Activated CD4-positive, alpha-beta T cell treated with anti-CD3 and anti-CD28 coated beads for 1 hour (primary cell): ENCODE results near the gene INPP5A.
"Not testable (repeated sequence)": the region's sequence is repeated elsewhere in the genome, so short reads cannot be mapped to it uniquely, and the experiment has no call there.

Experiments
- DNase-seq: peaks from one replicate; pipeline ENCODE4 v3.0.0-alpha.2; 2020

The INPP5A gene

GRCh38 chr10:132584081-132584480, 46.5 kb downstream of the INPP5A start:
- DNase-seq = no peak

GRCh38 chr10:132585732-132586722, 48.4 kb downstream of the INPP5A start:
- no peak for DNase-seq

- DNase-seq = no peak
These were observed 49.2 kb downstream of the INPP5A start for GRCh38 chr10:132586739-132587138.

GRCh38 chr10:132587175-132587574, 49.6 kb downstream of the INPP5A start:
- no peak for DNase-seq

DNA sequence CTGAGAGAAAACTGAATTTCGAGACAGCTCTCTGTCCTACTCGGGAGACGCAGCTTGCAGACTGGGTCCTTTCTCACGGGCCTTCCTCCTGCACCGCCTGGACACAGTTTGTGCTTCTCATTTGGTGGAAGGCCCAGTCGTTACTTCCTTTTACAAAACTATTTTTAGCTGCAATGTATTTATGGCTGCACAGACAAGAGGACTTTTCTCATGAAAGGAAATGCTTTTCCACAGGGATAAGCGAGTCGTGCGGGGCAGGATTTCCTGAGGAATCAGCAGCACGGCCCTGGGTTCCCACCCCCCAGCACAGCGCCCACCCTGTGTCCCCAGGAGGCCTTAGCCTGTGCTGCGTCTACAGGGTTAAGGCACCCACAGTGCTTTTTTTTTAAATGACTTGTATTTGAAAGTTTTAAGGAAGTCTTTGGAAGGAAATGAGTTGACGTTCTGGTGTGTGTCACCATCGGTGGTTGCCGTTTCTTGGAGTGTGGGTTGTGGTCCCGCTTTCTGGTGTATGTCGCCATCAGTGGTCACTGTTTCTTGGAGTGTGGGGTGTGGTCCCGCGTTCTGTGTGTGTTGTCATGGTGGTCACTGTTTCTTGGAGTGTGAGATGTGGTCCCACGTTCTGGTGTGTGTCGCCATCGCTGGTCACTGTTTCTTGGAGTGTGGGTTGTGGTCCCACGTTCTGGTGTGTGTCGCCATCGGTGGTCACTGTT, 50.9 kb downstream of the INPP5A start:
- no peak for DNase-seq

- DNase-seq = no peak
These were observed 51.4 kb downstream of the INPP5A start for GRCh38 chr10:132589015-132589414.

DNA sequence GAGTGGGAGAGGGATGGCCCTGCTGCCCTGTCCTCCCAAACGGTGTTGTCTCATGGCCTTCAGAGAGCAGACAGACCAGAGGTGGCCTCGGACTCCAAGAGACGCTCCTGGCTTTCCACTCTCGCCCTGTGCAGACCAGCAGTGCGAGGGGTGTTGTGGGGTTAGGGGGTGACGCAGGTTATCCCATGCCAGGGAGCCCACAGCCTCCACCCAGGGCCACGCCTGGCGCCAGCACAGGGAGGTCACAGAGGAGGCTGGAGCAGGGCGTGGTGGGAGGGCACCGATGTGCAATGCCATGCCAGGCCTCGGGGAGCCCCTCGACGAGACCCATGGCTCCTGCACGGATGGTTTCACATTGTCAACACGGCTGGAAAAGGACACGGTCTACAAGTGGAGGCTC, 52.1 kb downstream of the INPP5A start:
- DNase-seq = no peak

DNA sequence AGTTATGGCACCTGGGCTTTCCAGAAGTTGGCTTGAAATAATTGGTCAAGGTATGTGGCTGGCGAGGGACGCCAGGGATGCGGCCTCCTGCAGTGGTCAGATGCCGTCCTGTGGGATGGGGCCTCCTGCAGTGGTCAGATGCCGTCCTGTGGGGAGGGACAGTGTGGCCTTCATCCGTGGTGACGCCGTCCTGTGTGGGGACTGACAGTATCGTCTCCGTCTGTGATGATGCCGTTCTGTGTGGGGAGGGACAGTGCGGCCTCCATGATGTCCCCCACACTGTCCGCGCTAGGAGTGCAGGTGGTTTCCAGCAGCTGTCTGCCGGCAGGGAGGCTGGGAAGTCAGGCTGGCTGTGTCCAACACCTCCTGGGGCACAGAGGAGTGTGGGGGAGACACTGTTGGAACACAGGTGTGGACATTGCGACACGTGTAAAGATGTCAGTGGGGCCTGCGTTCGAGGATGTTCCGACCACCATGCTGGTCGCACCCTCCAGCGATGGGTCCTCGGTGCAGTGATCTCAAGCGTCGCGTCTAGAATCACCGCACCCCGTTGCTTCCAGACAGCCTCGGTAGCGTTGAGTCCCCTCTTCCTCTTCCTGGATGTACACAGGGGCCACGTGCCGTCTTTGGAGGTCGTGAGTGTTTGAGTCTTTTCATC, 52.6 kb downstream of the INPP5A start:
- no peak for DNase-seq

- no peak for DNase-seq
These were observed 53.1 kb downstream of the INPP5A start for GRCh38 chr10:132590752-132591121.

GRCh38 chr10:132591166-132591971, 53.8 kb downstream of the INPP5A start:
- DNase-seq = no peak

DNA sequence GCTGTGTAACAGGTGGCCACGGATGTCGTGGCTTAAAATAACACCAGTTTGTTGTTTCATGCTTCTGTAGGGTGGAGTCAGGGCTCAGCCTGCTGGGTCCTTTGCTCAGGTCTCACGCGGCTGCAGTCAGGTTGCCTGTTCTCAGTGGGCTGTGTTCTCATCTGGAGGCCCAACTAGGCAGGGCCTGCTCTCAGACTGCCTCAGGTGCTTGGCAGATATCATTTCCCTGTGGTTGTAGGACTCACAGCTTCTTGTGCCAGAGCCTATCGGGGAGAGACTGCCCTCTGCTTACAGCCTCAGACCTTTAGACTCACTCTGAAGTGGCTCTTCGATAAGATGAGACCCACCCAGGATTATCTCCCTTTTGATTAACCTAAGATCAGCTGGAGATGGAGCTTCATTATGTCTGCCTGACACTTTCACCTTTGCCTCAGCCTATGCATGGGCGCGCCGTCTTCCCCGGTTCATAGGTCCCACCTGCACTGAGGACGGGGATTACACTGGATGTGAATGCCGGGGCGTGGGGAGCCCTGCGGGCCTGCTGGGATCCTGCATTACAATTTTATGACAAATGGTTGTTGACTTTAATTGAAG, 55.3 kb downstream of the INPP5A start:
- DNase-seq = no peak

DNA sequence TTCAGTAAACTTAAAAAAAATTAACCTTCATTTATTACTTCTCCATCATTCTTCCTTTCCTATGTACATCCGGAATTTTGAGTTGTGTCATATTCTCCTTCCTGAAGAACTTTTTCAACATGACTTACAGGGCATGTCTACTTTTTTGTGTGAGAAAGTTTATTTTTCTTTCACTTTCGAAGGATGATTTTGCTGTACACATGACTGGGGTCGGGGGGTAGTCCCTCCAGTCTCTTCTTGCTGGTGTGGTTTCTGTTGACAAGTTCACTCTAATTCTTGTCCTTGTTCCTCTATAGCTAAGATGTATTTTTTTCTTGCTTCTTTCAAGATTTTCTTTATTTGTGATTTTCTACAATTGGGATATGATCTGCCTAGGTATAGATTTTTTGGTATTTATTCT, 55.8 kb downstream of the INPP5A start:
- DNase-seq = no peak

DNA sequence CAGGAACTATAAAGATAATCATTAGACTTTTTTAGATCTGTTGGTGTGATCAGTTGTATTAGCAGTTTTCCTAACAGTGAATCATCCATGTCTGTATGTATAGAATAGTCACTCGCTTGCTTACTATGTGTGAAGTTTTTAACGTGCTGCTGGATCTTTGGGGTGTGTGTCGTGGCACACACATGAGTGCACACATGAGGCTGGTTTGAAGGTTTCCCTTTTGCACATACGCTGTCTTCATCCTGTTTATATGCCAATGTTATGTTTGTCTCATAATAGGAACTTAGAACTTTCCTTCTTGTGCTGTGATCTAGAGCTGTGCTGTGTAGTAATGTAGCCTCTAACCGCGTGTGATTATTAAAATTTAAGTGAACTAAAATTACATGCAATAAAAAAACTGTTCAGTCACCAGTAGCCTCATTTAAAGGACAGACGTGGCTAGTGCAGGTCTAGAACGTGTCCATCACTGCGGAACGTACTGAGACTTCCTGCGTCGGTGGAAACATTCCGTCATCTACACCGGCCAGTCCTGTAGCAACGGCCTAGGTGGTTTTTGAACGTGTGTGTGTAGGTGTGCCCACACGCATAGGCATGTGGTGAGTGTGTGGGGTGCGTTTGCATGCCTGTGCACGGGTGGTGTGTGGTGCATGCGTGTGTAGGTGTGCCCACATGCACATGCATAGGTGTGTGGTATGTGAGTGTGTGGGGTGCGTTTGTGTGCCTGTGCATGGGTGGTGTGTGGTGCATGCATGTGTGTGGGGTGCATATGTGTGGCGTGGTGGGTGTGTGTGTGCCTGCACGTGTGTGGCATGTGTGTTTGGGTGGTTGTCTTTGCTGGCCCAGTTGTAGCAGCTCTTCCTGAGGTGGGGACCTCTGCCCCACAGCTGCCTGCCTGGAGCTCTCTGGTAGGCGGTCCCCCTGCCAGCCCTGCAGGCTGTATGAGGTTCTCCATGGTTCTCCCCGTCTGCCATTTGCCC, 56.6 kb downstream of the INPP5A start:
- DNase-seq = no peak

- DNase-seq = no peak
These were observed 57.4 kb downstream of the INPP5A start for GRCh38 chr10:132595021-132595420.

DNA sequence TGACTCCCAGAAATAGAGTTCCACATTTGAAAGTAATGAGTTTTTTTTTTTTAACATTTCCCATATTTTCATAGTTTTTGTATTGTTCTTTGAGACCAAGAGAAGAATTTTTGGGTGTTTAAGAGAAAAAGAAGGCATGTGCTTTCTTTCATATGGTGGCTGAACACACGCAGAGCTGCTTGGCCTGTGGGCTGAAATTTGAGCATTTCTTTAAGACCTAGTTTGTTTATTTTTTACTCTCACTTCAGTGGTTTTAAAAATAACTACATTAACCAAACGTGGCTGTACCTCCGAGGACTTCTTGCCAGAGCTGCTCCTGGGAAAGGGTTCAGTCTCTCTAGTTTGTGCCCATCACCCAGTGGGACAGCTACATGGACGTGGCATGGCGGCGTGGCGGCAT, 58.3 kb downstream of the INPP5A start:
- no peak for DNase-seq

GRCh38 chr10:132596742-132597279, 59.2 kb downstream of the INPP5A start:
- no peak for DNase-seq

- no peak for DNase-seq
These were observed 60.1 kb downstream of the INPP5A start for GRCh38 chr10:132597654-132598053.

- not testable (repeated sequence) for DNase-seq
These were observed 61.5 kb downstream of the INPP5A start for GRCh38 chr10:132599023-132599618.

- no peak for DNase-seq
These were observed 62.1 kb downstream of the INPP5A start for GRCh38 chr10:132599732-132600131.

- no peak for DNase-seq
These were observed 62.8 kb downstream of the INPP5A start for GRCh38 chr10:132600416-132600815.
